Left ventricle myocardium inferior (tissue), 1 donor: ENCODE results near the gene RAPGEF1. TPM values are rescaled to one million over a fixed set of nuclear protein-coding genes. Genes with fewer than 3 reads are reported as not detected.
"Not testable (repeated sequence)": the region's sequence is repeated elsewhere in the genome, so short reads cannot be mapped to it uniquely, and the experiment has no call there.

ENCODE experiments used
- DNase-seq: peaks from one replicate; pipeline ENCODE4 v3.0.0-alpha.2; 2020
- H3K27ac ChIP-seq: fragments of 200-600 bp; replicated peaks from 2 replicates; pipeline ENCODE4 v1.8.0; 2021
- H3K27me3 ChIP-seq: fragments of 200-600 bp; 2 replicates; pipeline ENCODE4 v1.8.0; 2021; ENCODE audit warnings: low read depth
- H3K36me3 ChIP-seq: fragments of 200-600 bp; 2 replicates; pipeline ENCODE4 v1.8.0; 2021
- H3K4me1 ChIP-seq: fragments of 200-600 bp; 2 replicates; pipeline ENCODE4 v1.8.0; 2021
- H3K4me3 ChIP-seq: fragments of 200-600 bp; 2 replicates; pipeline ENCODE4 v1.8.0; 2021; ENCODE audit warnings: mild to moderate bottlenecking, moderate library complexity
- H3K9me3 ChIP-seq: fragments of 200-600 bp; replicated peaks from 2 replicates; pipeline ENCODE4 v1.8.0; 2021
- intact Hi-C: fragments of 100-400 bp; cut with micrococcal nuclease; formaldehyde crosslinking; loops from one replicate; pipeline ENCODE4 v1.11.0; 2022
- total RNA-seq: library from RNA; stranded (reverse); fragmentation: NEBNext Ultra II Directional; extraction: Animal tissue kit (Norgen Biotek cat#: 25700); gene quantifications from one replicate; pipeline ENCODE4 v1.2.1, GENCODE V29; 2021
- TF ChIP-seq, protein P1 (sequence below): fragments of 200-600 bp; IDR thresholded peaks from 2 replicates; pipeline ENCODE4 v1.8.0; 2021; ENCODE audit warnings: antibody characterized with exemption, mild to moderate bottlenecking, borderline replicate concordance
- donor health status: DM: no; HTN: yes; CAD: no; lungs with severe emphysema.

RAPGEF1 gene
- total RNA-seq, 1 donor from 2014 or later = 95.9 TPM

DNA sequence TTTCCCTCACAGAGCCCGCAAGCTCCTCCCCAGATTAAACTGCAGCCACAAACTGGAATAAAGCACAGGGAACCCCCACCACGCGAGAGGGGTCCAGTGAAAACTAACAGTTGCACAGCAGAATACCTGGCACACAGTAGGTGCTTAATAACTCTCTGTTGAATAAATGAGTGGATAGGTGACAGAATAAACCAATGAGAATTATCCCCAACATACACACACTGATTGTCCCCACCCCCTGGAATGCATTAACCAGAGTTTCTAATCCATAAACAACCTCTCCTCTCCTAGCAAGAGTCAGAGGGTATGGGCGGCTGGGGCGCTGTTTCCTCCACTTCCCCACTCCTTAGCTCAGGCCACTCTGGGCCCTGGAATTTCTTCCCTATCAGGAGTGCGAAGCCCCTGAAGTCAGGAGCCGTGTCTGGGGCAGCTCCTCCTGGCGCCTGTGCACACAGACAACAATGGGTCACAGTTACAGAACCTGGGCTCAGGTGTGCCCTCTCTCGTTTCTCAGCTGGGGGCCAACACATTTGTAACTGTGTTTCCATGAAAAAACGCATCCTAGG lies 27.6 kb downstream of the RAPGEF1 start:
- Histone ChIP-seq H3K4me3 (no peak overlapping the region), H3K36me3 (no peaks in the 10 kb centered on the region), H3K4me1 (peaks cover 98% of the 10 kb centered on the region), H3K27me3 (no peaks in the 10 kb centered on the region), H3K27ac (peak overlapping the region; percentile 83), H3K9me3 (no peaks in the 10 kb centered on the region)
- intact Hi-C loops = no loop called here
- TF ChIP-seq, protein P1, sequence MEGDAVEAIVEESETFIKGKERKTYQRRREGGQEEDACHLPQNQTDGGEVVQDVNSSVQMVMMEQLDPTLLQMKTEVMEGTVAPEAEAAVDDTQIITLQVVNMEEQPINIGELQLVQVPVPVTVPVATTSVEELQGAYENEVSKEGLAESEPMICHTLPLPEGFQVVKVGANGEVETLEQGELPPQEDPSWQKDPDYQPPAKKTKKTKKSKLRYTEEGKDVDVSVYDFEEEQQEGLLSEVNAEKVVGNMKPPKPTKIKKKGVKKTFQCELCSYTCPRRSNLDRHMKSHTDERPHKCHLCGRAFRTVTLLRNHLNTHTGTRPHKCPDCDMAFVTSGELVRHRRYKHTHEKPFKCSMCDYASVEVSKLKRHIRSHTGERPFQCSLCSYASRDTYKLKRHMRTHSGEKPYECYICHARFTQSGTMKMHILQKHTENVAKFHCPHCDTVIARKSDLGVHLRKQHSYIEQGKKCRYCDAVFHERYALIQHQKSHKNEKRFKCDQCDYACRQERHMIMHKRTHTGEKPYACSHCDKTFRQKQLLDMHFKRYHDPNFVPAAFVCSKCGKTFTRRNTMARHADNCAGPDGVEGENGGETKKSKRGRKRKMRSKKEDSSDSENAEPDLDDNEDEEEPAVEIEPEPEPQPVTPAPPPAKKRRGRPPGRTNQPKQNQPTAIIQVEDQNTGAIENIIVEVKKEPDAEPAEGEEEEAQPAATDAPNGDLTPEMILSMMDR = no peak
- no peak for DNase-seq

DNA sequence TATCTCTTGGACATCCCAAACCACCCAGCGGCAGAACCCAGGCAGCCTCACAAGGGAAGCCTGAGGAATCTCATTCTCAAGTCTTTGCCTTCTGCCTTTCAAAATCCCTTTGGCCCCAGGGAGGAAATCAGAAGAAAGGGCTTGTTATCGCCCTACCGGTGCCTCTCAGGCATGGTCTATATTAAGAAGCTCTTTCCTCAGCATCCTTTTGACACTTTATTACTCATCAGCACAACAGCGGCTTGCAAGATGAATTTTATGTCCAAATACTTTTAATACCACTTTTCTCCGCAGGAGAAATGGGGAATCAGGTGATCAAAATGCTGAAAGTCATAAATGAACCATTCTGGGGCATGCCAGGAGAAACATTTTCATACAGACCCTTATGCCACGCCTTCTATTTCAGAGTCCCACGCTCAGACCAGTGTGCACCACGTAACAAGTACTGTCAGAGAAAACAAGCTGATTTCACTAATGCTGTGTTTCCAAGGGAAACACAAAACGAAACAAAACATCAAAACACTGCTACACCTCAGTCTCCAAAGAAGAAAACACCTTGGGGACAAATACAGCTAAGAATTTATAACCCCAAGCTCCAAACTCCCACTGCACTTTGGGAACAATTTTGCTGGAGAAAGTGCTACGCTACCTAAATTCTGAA lies 30.0 kb downstream of the RAPGEF1 start:
- H3K4me3 ChIP-seq = peak overlapping the region; percentile 61
- no peaks in the 10 kb centered on the region for H3K9me3 ChIP-seq
- peaks cover 97% of the 10 kb centered on the region for H3K4me1 ChIP-seq
- no peak for DNase-seq
- H3K27ac ChIP-seq = peak overlapping the region; percentile 83
- TF ChIP-seq, protein P1 = no peak
- no peaks in the 10 kb centered on the region for H3K27me3 ChIP-seq
- no peaks in the 10 kb centered on the region for H3K36me3 ChIP-seq
- intact Hi-C loops = no loop called here

DNA sequence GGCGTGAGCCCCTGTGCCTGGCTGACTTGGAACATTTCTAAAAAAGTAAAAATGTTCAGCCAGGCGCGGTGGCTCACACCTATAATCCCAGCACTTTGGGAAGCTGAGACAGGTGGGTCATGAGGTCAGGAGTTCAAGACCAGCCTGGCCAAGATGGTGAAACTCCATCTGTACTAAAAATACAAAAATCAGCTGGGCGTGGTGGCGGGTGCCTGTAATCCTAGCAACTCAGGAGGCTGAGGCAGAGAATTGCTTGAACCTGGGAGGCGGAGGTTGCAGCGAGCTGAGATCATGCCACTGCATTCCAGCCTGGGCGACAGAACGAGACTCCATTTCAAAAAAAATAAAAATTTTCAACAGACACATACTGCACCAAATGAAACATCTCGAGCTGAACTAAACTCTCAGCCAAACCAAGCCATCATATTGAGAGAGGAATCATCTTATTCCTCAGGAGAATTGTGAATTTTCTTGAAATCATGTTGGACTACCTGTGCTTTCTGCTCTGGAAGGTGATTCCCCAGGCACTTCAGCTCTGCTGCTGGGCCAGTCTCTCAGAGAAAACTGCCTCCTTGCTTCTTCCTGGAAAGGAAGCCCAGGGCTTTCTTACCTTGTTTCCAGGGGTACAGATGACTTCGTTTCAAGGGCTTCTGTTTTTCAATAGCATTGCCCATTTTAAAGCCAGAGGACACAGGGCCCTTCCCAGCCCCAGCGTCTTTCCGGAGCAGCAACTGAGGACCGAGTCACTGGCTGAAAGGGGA lies 30.7 kb downstream of the RAPGEF1 start:
- Histone ChIP-seq H3K4me3 (peak overlapping the region; percentile 61), H3K27ac (peak overlapping the region; percentile 83), H3K4me1 (peaks cover 98% of the 10 kb centered on the region)
- H3K36me3 ChIP-seq, H3K27me3 ChIP-seq, intact Hi-C loops, DNase-seq, H3K9me3 ChIP-seq: not testable (repeated sequence)

DNA sequence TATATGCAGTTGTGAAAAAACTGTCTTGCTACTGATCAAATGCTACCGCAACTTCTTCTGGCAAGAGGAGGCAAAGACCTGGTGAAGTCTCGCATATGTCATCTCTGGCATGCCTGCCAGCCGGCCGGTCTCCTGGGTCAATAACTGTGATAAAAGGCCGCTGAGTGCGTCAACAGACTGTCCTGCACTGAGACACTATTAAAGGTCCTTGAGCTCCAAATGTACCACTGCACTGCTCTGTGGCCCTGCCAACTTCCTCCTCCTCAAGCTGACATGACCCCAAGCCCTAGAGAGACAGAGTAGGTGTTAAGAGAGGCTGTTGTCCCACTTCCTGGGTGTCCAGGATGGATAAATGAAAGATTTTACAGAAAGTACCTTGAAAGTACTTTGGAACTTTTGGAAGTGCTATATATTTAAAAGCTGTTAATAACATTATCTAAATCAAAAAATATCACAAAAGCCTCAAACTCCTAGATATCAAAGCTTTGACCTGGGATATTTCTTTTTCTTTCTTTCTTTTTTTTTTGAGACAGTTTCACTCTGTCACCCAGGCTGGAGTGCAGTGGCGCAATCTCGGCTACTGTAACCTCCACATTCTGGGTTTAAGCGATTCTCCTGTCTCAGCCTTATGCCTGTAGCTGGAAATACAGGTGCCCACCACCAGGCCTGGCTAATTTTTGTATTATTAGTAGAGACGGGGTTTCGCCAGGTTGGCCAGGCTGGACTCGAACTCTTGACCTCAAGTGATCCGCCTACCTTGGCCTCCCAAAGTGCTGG lies 31.5 kb downstream of the RAPGEF1 start:
- Histone ChIP-seq H3K27ac (peak overlapping the region; percentile 83), H3K4me1 (peaks cover 99% of the 10 kb centered on the region), H3K36me3 (no peaks in the 10 kb centered on the region), H3K9me3 (no peaks in the 10 kb centered on the region), H3K4me3 (peak overlapping the region; percentile 61), H3K27me3 (no peaks in the 10 kb centered on the region)
- peak; percentile 76 for DNase-seq
- intact Hi-C loops = no loop called here
- TF ChIP-seq, protein P1 = no peak

DNA sequence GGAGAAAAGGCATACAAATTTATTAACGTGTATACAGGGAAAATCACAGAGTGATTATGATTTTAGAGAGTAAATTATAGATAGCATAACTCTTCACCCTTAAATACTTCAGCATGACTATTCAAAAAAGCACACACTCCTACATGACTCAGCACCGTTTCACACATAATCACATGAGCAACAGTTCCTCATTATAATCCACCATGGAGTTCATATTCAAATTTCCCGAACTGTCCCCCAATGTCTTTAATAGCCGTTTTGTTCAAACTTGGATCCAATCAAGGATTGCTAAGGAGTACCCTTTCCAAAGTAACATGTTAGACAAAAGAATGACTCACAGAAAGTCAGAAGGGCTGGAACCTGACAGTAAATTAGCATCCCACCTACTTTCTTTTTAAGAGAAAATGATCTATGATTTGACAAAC lies 32.1 kb downstream of the RAPGEF1 start:
- H3K4me3 ChIP-seq = peak overlapping the region; percentile 61
- DNase-seq = no peak
- intact Hi-C loops = no loop called here

More for the DNA sequence above, 32.1 kb downstream of the RAPGEF1 start:
- TF ChIP-seq, protein P1 = no peak
- peaks cover 99% of the 10 kb centered on the region for H3K4me1 ChIP-seq
- peak overlapping the region; percentile 83 for H3K27ac ChIP-seq
- no peaks in the 10 kb centered on the region for H3K36me3 ChIP-seq
- no peaks in the 10 kb centered on the region for H3K9me3 ChIP-seq
- no peaks in the 10 kb centered on the region for H3K27me3 ChIP-seq
